ENCODE results near the gene PLEKHG5.
"Not testable (repeated sequence)": the region's sequence is repeated elsewhere in the genome, so short reads cannot be mapped to it uniquely, and the experiment has no call there.

PLEKHG5 gene

DNA sequence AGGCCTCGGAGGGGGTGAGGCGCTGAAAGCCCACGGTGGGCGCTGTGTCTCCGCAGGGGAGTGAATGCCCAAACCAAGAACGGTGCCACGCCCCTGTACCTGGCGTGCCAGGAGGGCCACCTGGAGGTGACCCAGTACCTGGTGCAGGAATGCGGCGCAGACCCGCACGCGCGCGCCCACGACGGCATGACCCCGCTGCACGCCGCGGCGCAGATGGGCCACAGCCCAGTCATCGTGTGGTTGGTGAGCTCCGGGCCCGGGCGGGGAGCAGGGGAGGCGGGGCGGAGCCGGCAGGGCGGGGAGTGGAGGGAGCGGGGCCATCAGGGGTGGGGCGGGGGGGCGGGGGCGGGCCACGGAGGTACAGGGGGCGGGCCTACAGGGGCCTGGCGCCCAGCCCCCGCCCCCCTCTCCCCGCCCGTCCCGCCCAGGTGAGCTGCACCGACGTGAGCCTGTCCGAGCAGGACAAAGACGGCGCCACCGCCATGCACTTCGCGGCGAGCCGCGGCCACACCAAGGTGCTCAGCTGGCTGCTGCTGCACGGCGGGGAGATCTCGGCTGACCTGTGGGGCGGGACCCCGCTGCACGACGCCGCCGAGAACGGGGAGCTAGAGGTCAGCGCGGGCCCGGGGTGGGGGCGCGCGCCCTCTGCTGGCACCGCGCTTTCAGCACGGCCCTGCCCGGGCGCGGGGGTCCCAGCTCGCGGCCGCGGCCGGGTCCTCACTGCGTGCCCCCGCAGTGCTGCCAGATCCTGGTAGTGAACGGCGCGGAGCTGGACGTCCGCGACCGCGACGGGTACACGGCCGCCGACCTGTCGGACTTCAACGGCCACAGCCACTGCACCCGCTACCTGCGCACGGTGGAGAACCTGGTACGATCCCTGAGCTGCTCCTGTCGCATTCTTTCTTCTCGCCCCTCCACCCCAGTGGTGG is 51.0 kb downstream of the PLEKHG5 start:
- no peak overlapping the region for H3K4ac ChIP-seq (ENCODE audit: low read depth, low read length)
- H3K18ac ChIP-seq (ENCODE audit: low read length): no peak overlapping the region
- H3K4me2 ChIP-seq (ENCODE audit: low read length): no peak overlapping the region
- H3K79me1 ChIP-seq (ENCODE audit: low read length): no peaks in the 10 kb centered on the region
- H3K4me1 ChIP-seq (ENCODE audit: control insufficient read depth, low read depth, low read length): no peaks in the 10 kb centered on the region
- no peak overlapping the region for H2BK5ac ChIP-seq (ENCODE audit: low read length)
- no peaks in the 10 kb centered on the region for H3K36me3 ChIP-seq (ENCODE audit: control insufficient read depth, insufficient read depth, low read length)
- no peak overlapping the region for H3K23ac ChIP-seq (ENCODE audit: low read length)
- no peaks in the 10 kb centered on the region for H3K27me3 ChIP-seq (ENCODE audit: insufficient read depth, low read length, poor library complexity)
- DNase-seq: peak; percentile 73
- H2AK5ac ChIP-seq (ENCODE audit: low read length): no peak overlapping the region
- no peak overlapping the region for H2BK15ac ChIP-seq (replicated peaks; ENCODE audit: low read depth)
- H3K79me2 ChIP-seq (ENCODE audit: control insufficient read depth, insufficient read depth, low read length): no peaks in the 10 kb centered on the region
- H4K8ac ChIP-seq (ENCODE audit: low read depth, low read length): no peak overlapping the region
- H3K27ac ChIP-seq (ENCODE audit: low read depth, low read length): no peak overlapping the region
- H4K5ac ChIP-seq (ENCODE audit: low read length): no peak overlapping the region
- no peak overlapping the region for H3K4me3 ChIP-seq (ENCODE audit: low read length)
- H3K56ac ChIP-seq (ENCODE audit: low read length): peak overlapping the region; percentile 82
- H3K9ac ChIP-seq (ENCODE audit: low read length): no peak overlapping the region
- WGBS (ENCODE audit: extremely low coverage, insufficient coverage, low lambda C conversion rate): no CpG with 5 or more reads among the region's 101 CpGs
- H2BK120ac ChIP-seq (ENCODE audit: low read depth, low read length): no peak overlapping the region

DNA sequence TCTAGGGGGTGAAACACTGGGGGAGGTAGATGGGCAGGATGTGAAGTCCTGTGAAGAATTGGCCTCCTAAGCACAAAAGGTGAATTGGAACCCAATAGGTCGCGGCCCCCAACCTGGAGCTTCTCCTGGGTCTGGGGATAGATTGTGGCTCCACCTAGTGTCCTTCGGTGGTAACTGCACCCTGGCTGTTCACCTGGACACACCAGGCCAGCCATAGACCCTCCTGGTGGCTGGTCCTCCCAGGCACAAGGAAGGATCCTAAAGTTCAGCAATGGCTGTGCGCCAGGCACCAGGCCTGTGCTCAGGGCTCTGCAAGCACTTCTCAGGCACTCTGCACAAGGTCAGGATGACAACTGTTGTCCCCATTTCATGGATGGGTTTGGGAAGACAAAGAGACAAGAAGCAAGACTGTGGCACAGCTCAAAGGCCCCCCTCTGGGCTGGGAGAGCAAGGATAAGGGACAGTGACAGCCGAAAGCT is 53.4 kb downstream of the PLEKHG5 start:
- no peak overlapping the region for H4K5ac ChIP-seq (ENCODE audit: low read length)
- no peak overlapping the region for H3K23ac ChIP-seq (ENCODE audit: low read length)
- H3K4me3 ChIP-seq (ENCODE audit: low read length): no peak overlapping the region
- H2BK15ac ChIP-seq (replicated peaks; ENCODE audit: low read depth): no peak overlapping the region
- H2BK5ac ChIP-seq (ENCODE audit: low read length): no peak overlapping the region
- H3K56ac ChIP-seq (ENCODE audit: low read length): no peak overlapping the region
- no peaks in the 10 kb centered on the region for H3K79me1 ChIP-seq (ENCODE audit: low read length)
- H3K27ac ChIP-seq (ENCODE audit: low read depth, low read length): no peak overlapping the region
- H3K18ac ChIP-seq (ENCODE audit: low read length): no peak overlapping the region
- H2AK5ac ChIP-seq (ENCODE audit: low read length): no peak overlapping the region
- no peak overlapping the region for H4K8ac ChIP-seq (ENCODE audit: low read depth, low read length)
- no peak overlapping the region for H2BK120ac ChIP-seq (ENCODE audit: low read depth, low read length)
- no peak overlapping the region for H3K4me2 ChIP-seq (ENCODE audit: low read length)
- H3K36me3 ChIP-seq (ENCODE audit: control insufficient read depth, insufficient read depth, low read length): no peaks in the 10 kb centered on the region
- no peaks in the 10 kb centered on the region for H3K79me2 ChIP-seq (ENCODE audit: control insufficient read depth, insufficient read depth, low read length)
- no peak overlapping the region for H3K9ac ChIP-seq (ENCODE audit: low read length)
- DNase-seq: peak; percentile 91
- H3K4ac ChIP-seq (ENCODE audit: low read depth, low read length): no peak overlapping the region
- H3K27me3 ChIP-seq (ENCODE audit: insufficient read depth, low read length, poor library complexity): no peaks in the 10 kb centered on the region
- no peaks in the 10 kb centered on the region for H3K4me1 ChIP-seq (ENCODE audit: control insufficient read depth, low read depth, low read length)
- WGBS (ENCODE audit: extremely low coverage, insufficient coverage, low lambda C conversion rate): no CpG with 5 or more reads among the region's 5 CpGs

DNA sequence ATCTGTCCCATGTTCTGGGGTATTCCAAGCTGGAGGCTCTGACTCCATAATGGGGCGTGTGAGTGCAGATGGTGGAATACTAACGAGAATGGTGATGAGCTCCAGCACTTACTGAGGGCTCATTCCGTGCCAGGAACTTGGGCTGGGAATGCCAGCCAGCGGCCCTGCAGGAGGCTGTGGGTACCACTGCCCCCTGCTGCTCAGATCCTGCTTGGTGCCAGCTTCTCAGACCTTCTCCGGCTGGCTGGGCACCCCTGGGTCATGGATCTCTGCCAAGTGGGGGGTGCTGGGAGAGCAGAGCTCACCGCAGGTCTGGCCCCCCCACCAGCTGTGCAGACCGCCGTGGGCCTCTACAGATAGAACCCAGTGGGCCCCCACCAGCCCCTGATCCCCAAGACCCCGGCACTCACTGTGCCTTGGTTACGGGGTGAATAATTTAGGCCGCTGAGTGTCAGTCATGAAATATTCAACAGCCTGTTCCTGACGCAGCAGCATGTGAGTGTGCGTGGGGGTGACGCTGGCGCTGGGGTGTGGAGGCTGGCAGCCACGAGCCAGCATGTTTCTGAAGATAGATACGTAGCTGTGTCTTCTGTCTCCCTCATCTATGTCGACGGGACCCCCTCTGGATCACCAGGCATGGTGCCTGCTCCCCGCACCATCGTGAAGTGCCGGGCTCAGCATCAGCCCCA is 54.3 kb downstream of the PLEKHG5 start:
- not testable (repeated sequence) for H3K9ac ChIP-seq (ENCODE audit: low read length); H3K4ac ChIP-seq (ENCODE audit: low read depth, low read length); H3K23ac ChIP-seq (ENCODE audit: low read length); H3K27me3 ChIP-seq (ENCODE audit: insufficient read depth, low read length, poor library complexity); H2BK5ac ChIP-seq (ENCODE audit: low read length); H3K79me2 ChIP-seq (ENCODE audit: control insufficient read depth, insufficient read depth, low read length); DNase-seq; H3K36me3 ChIP-seq (ENCODE audit: control insufficient read depth, insufficient read depth, low read length); H3K4me2 ChIP-seq (ENCODE audit: low read length); H4K8ac ChIP-seq (ENCODE audit: low read depth, low read length); H2AK5ac ChIP-seq (ENCODE audit: low read length); H4K5ac ChIP-seq (ENCODE audit: low read length); H3K4me3 ChIP-seq (ENCODE audit: low read length); H3K56ac ChIP-seq (ENCODE audit: low read length); H2BK15ac ChIP-seq (replicated peaks; ENCODE audit: low read depth); H3K4me1 ChIP-seq (ENCODE audit: control insufficient read depth, low read depth, low read length); H3K27ac ChIP-seq (ENCODE audit: low read depth, low read length); H3K18ac ChIP-seq (ENCODE audit: low read length); H2BK120ac ChIP-seq (ENCODE audit: low read depth, low read length); H3K79me1 ChIP-seq (ENCODE audit: low read length)
- no CpG with 5 or more reads among the region's 22 CpGs for WGBS (ENCODE audit: extremely low coverage, insufficient coverage, low lambda C conversion rate)

DNA sequence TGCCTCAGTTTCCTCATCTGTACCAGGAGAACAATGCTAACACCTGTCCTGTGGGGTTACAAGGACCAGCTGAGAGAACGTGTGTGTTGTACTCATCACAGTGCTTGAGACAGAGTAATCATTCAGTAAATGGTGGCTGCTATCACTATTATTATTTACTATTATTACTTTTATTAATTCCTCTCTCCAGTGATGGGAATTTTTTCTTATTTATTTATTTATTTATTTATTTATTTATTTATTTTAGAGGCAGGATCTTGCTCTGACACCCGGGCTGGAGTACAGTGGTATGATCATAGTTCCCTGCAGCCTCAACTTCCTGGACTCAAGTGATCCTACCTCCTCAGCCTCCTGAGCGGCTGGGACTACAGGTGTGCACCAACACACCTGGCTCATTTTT is 55.2 kb downstream of the PLEKHG5 start:
- no CpG with 5 or more reads among the region's 3 CpGs for WGBS (ENCODE audit: extremely low coverage, insufficient coverage, low lambda C conversion rate)
- H3K23ac ChIP-seq (ENCODE audit: low read length): not testable (repeated sequence)

DNA sequence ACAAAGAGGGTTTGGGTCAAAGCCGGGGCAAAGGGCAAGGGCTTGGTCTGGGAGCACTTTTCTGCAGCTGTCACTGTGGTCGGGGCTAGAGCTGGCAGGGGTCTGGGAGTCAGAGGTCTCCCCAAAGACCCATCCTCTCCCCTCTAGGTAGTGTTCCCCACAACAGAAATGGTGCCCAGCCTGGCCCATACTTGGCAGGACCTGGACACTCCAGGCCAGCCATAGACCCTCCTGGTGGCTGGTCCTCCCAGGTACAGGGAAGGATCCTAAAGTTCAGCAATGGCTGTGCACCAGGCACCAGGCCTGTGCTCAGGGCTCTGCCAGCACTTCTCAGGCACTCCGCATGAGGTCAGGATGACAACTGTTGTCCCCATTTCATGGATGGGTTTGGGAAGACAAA is 55.9 kb downstream of the PLEKHG5 start:
- H3K9ac ChIP-seq (ENCODE audit: low read length): no peak overlapping the region
- no peaks in the 10 kb centered on the region for H3K4me1 ChIP-seq (ENCODE audit: control insufficient read depth, low read depth, low read length)
- no peak overlapping the region for H3K4me3 ChIP-seq (ENCODE audit: low read length)
- no peak for DNase-seq
- H3K27me3 ChIP-seq (ENCODE audit: insufficient read depth, low read length, poor library complexity): no peaks in the 10 kb centered on the region
- no peak overlapping the region for H4K8ac ChIP-seq (ENCODE audit: low read depth, low read length)
- no peak overlapping the region for H2BK120ac ChIP-seq (ENCODE audit: low read depth, low read length)
- H2BK5ac ChIP-seq (ENCODE audit: low read length): no peak overlapping the region
- H2AK5ac ChIP-seq (ENCODE audit: low read length): no peak overlapping the region
- H3K36me3 ChIP-seq (ENCODE audit: control insufficient read depth, insufficient read depth, low read length): no peaks in the 10 kb centered on the region
- no peaks in the 10 kb centered on the region for H3K79me1 ChIP-seq (ENCODE audit: low read length)
- no peak overlapping the region for H3K4me2 ChIP-seq (ENCODE audit: low read length)
- H3K79me2 ChIP-seq (ENCODE audit: control insufficient read depth, insufficient read depth, low read length): no peaks in the 10 kb centered on the region
- H3K4ac ChIP-seq (ENCODE audit: low read depth, low read length): no peak overlapping the region
- no CpG with 5 or more reads among the region's 3 CpGs for WGBS (ENCODE audit: extremely low coverage, insufficient coverage, low lambda C conversion rate)
- H2BK15ac ChIP-seq (replicated peaks; ENCODE audit: low read depth): no peak overlapping the region
- no peak overlapping the region for H3K56ac ChIP-seq (ENCODE audit: low read length)
- H3K27ac ChIP-seq (ENCODE audit: low read depth, low read length): no peak overlapping the region
- H4K5ac ChIP-seq (ENCODE audit: low read length): no peak overlapping the region
- H3K18ac ChIP-seq (ENCODE audit: low read length): no peak overlapping the region
- no peak overlapping the region for H3K23ac ChIP-seq (ENCODE audit: low read length)

More for the DNA sequence above, 55.2 kb downstream of the PLEKHG5 start:
- not testable (repeated sequence) for H3K36me3 ChIP-seq (ENCODE audit: control insufficient read depth, insufficient read depth, low read length); H2BK5ac ChIP-seq (ENCODE audit: low read length); H3K27me3 ChIP-seq (ENCODE audit: insufficient read depth, low read length, poor library complexity); H2BK15ac ChIP-seq (replicated peaks; ENCODE audit: low read depth); H3K4me3 ChIP-seq (ENCODE audit: low read length); H3K4me1 ChIP-seq (ENCODE audit: control insufficient read depth, low read depth, low read length); H3K79me2 ChIP-seq (ENCODE audit: control insufficient read depth, insufficient read depth, low read length); H4K8ac ChIP-seq (ENCODE audit: low read depth, low read length); H4K5ac ChIP-seq (ENCODE audit: low read length); H3K79me1 ChIP-seq (ENCODE audit: low read length); H3K9ac ChIP-seq (ENCODE audit: low read length); H2AK5ac ChIP-seq (ENCODE audit: low read length); H3K4ac ChIP-seq (ENCODE audit: low read depth, low read length); H3K18ac ChIP-seq (ENCODE audit: low read length); DNase-seq; H2BK120ac ChIP-seq (ENCODE audit: low read depth, low read length); H3K27ac ChIP-seq (ENCODE audit: low read depth, low read length); H3K56ac ChIP-seq (ENCODE audit: low read length); H3K4me2 ChIP-seq (ENCODE audit: low read length)

Data from mesendoderm (in vitro differentiated cells).